GM21529 (cell line): Measurements from ENCODE around the gene NAGLU.
"Not testable (repeated sequence)": the region's sequence is repeated elsewhere in the genome, so short reads cannot be mapped to it uniquely, and the experiment has no call there.

Experiments
- ATAC-seq: cut with Tn5 transposase; IDR thresholded peaks from one replicate; pipeline ENCODE4 v1.9.1; 2021; ENCODE audit not compliant: unreplicated experiment

Gene NAGLU

GRCh38 chr17:42520540-42520951, 15.5 kb upstream of the NAGLU start:
- ATAC-seq = no peak

GRCh38 chr17:42521036-42521435, 15.0 kb upstream of the NAGLU start:
- no peak for ATAC-seq

GRCh38 chr17:42521666-42522262, 14.3 kb upstream of the NAGLU start:
- no peak for ATAC-seq

- ATAC-seq = no peak
Observed at GRCh38 chr17:42522263-42522790, 13.7 kb upstream of the NAGLU start.

GRCh38 chr17:42522798-42523278, 13.2 kb upstream of the NAGLU start:
- ATAC-seq = no peak

- no peak for ATAC-seq
Observed at GRCh38 chr17:42525221-42525620, 10.8 kb upstream of the NAGLU start.

GRCh38 chr17:42526031-42526444, 10.0 kb upstream of the NAGLU start:
- ATAC-seq = no peak

GRCh38 chr17:42527932-42528331, 8.1 kb upstream of the NAGLU start:
- no peak for ATAC-seq

GRCh38 chr17:42529061-42529460, 7.0 kb upstream of the NAGLU start:
- ATAC-seq = no peak

GRCh38 chr17:42530952-42531454, 5.0 kb upstream of the NAGLU start:
- no peak for ATAC-seq

GRCh38 chr17:42531455-42532354, 4.3 kb upstream of the NAGLU start:
- ATAC-seq = no peak

GRCh38 chr17:42535155-42536047, 640 bp upstream of the NAGLU start:
- no peak for ATAC-seq

GRCh38 chr17:42536372-42537155, 523 bp downstream of the NAGLU start:
- ATAC-seq = peak; percentile 65

- ATAC-seq = no peak
Observed at GRCh38 chr17:42537156-42537805, 1.2 kb downstream of the NAGLU start.

- ATAC-seq = no peak
Observed at GRCh38 chr17:42537826-42538451, 1.9 kb downstream of the NAGLU start.

- ATAC-seq = no peak
Observed at GRCh38 chr17:42538482-42538881, 2.4 kb downstream of the NAGLU start.

GRCh38 chr17:42540558-42540957, 4.5 kb downstream of the NAGLU start:
- ATAC-seq = not testable (repeated sequence)

GRCh38 chr17:42541041-42541833, 5.2 kb downstream of the NAGLU start:
- ATAC-seq = no peak
